Hepatic stellate cell (primary cell): ENCODE measurements around the gene NSMCE1.
"Not testable (repeated sequence)": the region's sequence is repeated elsewhere in the genome, so short reads cannot be mapped to it uniquely, and the experiment has no call there.

Experiments
- DNase-seq: peaks from one replicate; pipeline ENCODE4 v3.0.0; 2011; ENCODE audit warnings: low spot score

Gene NSMCE1

DNA sequence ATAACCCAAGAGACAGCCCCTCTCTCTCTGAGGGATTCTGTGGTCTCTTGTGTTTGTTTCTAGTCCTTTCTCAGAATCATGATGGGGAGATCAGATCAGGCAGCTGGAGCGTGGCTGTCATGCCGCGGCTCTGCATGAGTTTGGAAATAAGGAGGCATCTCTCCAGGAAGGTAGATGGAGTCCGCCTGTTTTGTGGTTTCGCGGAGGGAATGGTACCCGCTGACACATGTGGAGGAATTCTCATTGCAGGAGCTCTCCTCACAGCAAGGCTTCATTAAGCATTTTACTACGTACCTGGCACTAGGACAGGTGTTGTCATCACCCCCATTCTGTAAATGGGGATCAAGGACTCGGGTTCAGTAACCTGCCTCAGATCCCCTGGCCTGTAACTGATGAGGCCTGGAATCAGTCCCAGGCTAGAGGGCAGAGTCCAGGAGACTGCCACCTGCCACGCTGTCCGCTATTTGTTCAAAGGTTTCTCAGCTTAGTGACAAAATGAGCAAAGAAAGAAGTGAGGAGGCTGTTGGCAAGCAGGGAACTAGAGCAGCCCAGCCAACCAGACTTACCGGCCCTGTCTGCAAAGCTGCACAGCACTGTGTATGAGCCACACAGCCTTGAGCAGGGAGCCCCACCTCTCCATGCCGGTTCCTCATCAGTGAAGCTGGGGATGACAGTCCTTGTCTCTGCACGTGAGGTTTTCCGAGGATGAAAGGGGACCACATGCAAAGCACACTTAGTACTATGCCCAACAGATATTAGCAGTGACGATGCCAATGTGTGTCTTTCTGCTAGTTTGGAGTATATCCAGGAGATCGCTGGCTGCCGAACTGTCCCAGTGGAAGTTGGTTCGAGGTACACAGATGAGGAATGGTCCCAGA lies 54.2 kb downstream of the NSMCE1 start:
- no peak for DNase-seq

DNA sequence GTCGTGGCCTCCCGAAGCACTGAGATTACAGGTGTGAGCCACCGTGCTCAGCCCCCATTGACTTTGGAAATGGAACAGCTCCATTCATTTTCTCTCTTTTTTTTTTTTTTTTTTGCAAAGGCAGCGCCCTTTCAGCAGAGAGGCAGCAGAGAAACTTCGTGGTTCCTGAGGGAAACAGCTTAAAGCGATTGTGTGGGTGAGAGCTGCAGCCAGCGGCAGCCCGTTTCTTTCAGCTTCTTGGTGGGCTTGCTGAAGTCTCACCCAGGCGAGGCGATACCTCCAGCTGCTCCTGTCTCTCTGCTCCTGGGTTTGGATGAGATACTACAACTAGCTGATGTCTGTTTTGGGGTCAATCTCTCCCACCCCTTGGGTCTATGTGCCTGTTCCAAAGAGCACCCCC lies 57.5 kb downstream of the NSMCE1 start:
- DNase-seq, result no peak

DNA sequence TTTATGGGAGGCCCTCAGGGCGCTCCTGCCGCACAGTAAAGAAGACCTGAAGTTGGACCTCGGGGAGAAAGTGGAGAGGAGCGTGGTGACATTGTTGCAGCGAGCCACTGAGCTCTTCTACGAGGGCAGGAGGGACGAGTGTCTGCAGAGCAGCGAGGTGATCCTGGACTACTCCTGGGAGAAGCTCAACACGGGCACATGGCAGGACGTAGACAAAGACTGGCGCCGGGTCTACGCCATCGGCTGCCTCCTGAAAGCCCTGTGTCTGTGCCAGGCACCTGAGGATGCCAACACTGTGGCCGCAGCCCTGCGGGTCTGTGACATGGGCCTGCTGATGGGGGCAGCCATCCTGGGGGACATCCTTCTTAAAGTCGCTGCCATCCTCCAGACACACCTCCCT lies 58.4 kb downstream of the NSMCE1 start:
- DNase-seq, result no peak

DNA sequence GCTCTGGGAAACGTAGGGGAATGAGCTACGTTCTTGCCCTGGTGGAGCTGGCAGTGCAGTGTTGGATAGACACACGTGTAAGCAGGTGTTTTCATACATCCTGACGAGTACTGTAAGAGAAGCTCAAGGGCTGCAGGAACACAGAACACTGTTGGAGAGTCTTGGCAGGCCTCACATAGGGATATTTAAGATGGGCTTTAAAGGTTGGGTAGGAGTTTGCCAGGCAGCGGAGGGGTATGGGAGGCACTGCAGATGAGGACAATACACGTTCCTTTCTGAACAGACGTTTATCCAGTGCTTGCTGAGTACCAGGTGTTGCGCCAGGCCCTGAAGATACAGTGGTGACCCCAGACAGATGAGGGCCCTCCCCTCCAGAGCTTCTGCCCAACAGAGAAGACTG lies 59.0 kb downstream of the NSMCE1 start:
- no peak for DNase-seq

DNA sequence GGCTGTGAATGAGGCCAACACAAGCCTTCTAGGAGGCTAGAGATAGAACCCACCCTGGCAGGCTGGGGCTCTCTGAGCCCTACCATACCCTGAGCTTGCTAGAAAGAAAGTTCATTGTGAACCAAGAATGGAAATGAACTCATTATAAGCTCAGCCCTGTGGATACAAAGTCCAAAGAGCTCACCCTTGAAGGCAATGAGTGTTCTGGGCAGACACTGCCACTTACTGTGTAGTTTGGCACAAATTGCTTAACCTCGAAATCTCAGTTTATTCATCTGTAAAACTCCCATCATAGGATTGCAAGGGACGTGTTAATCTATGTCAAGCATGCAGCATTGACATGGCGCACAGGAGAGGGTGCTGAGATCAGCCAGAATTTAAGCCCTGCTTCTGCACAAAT lies 59.8 kb downstream of the NSMCE1 start:
- no peak for DNase-seq

DNA sequence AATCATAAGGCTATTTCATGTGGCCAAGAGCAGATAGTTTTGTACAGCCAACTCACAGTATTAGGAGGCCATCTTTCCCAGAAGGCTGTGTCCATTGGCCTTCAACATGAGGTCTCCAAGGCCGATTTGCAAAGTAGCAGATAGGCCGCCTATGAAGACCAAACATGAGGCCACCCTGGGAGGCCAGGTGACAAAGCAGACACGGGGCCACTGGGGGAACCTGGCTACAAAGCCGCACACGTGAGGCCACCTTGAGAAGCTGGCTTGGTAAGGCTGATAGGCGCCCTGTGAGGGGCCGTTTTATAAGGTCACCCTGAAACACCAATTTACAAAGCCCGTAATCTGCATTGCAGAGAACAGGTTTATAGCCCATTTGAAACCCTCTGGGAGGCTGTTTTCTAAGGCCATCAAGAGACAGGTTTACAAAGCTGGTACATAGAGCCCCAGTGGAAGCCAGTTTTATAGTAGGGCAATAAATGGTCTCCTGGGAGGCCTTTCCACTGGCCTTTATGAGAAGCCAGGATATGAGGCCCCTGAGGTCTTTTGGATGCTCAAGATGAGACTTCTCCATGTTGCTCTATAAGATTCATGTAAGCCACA lies 60.4 kb downstream of the NSMCE1 start:
- DNase-seq, result no peak

DNA sequence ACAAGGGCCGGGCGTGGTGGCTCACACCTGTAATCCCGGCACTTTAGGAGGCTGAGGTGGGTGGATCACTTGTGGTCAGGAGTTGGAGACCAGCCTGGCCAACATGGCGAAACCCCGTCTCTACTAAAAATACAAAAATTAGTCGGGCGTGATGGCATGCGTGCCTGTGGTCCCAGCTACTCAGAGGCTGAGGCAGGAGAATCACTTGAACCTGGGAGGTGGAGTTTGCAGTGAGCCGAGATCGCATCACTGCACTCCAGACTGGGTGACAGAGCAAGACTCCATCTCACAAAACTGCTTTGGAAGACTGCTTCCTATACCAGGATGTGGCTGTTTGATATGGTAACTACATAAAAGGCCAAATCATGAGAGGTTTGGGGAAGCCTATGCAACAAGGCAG lies 61.5 kb downstream of the NSMCE1 start:
- DNase-seq, result not testable (repeated sequence)

DNA sequence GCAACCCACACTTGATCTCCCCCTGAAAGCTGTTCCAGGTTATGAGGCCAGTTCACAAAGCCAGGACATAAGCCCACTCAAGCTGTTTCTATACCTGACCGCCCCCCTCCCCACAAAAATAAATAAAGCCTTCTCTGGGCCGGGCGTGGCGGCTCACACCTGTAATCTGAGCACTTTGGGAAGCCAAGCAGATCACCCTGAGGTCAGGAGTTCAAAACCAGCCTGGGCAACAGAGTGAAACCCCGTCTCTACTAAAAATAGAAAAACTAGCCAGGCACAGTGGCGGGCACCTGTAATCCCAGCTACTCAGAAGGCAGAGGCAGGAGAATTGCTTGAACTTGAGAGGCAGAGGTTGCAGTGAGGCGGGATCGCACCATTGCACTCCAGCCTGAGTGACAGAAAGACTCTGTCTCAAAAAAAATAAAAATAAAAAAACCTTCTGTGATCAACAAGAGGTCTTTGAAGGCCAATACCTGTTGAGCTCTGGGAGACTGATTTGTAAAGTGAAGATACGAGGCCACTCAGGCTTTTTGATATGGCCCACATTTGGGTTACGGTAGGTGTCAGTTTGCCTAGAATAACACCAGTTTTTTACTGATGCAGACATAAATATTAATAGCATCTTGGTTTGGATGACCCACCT lies 63.0 kb downstream of the NSMCE1 start:
- DNase-seq, result no peak

DNA sequence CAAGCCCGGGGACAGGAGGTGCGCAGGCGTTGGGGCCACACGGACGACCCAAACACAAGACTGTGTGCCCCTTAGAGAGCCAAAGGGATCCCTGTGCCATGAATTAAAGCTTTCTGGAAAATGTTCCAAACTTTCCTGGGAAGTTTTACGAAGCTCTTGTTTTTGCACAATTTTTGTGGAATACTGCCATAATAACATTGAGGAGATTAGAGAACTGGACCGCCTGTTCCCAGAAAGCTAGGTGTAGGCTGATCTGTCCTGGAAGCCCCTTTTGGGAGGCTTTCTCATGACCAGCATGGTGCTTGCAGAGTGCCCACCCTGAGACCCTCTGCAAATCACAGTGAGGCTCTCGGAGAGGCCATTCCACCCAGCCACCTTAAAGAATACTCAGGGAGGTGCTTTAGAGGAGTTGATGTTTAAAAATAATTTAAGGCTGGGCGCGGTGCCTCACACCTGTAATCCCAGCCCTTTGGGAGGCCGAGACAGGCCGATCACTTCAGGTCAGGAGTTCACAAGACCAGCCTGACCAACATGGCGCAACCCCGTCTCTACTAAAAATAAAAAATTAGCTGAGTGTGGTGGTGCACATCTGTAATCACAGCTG lies 64.2 kb downstream of the NSMCE1 start:
- DNase-seq, result no peak

DNA sequence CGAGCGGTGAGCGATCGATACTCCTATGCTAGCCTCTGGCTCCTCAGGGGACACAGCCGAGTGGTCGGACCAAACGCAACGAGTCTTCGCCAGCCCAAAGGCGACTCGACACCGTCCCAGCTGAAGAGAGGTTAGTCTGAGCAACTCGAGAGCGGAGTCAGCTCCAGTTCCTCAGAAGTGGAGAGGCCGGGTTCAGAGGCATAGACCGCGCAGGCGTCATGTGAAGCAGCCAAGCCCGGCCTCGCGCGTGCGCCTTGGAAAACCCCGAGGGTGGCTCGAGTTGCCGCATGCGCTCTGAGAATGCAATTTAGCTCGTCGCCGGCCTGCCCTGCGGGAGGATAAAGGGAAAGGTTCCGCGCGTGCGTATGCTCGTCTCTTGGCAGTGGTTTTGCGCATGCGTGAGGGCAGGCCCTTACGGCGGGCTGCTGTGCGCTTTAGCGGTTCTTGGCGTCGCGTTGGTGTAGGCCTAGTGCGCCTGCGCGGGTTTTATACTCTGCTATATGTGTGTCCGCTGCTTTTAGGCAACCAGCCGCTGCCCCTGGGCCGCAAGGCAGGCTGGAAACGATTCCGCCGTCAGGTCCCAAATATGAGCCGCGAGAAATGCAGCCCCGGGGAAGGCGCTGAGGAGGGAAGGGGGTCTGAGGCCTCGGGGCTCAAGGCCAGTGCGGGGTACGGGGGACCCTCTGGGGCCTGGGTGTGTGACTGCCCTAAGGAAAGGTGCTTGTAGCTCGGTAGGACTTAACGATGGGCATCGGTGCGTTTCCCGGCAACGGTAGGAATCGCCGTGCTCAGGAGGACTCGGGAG lies 64.9 kb downstream of the NSMCE1 start, which contains the start of gene KDM8:
KDM8 (plus strand) TSS at position 20 of the 805 bp plus-strand sequence. CDS start 6,598 bp downstream, outside the sequence.
- peak; percentile 100 for DNase-seq

DNA sequence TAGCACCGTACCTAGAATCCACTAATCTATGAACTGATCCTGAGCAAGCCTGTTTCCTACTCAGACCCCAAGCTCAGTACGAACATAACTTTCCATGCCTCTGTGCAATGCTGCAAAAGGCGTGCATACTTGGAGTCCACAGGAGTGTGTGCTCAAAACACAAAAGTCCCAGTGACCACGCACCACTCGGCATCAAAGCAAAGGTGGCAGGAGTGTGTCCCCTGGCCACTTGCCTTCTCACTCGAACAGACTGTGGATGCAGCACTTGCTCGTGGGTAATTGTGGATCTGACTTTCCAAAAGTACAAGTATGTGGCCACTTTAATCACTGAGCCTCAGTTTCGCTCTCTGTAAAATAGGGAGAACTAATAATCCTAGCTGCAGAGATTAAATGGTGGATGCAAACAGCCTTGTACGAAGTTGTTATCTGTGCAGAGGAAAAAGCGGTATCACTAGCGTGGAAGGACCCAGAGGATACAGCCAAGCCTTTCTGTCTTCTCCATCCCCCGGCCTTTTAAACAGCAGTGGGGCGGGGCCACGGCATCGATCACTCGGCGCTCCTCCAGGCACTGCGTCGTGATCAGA lies 65.6 kb downstream of the NSMCE1 start:
- peak; percentile 86 for DNase-seq

DNA sequence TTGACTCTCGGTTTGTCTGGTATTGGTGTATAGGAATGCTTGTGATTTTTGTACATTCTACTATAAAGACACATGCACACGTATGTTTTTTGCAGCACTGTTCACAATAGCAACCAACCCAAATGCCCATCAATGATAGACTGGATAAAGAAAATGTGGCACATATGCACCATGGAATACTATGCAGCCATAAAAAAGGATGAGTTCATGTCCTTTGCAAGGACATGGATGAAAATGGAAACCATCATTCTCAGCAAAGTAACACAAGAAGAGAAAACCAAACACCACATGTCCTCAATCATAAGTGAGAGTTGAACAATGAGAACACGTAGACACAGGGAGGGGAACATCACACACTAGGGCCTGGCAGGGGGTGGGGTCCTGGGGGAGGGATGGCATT lies 67.7 kb downstream of the NSMCE1 start:
- not testable (repeated sequence) for DNase-seq

DNA sequence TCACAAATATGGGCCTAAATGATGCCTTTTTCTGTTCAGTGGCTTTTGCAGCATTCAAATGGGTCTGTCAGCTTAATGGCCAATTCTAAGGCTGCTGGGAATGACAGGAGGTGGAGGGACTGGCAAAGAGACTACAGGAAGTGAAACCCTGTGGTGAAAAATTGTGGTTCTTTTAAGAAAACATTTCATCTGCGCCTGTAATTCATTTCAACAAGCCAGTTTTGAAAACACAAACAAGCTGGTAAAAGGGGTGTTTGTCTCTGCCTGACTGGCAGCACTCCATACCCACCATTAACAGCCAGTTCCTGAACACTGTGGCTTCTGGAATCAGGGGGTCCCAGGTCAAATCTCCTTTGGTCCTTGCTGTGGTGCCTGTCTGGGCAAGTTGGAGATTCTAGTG lies 68.8 kb downstream of the NSMCE1 start:
- DNase-seq, result peak; percentile 42

DNA sequence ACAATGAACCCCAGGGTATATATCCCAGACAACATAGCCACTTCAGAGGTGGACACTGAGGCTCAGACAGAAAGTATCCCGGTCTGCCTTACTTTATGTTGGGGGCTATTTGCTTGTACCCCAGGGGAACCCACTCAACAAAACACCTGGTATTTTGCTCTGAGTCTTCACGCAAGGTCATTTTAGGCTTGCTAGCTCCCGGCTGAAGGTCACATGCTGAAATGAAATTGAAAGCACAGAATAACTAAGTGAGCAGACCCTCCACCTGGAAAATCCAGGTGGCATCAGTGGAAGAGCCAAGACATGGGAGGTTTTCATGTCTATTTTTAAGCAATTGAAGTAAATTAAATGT lies 69.4 kb downstream of the NSMCE1 start:
- DNase-seq, result no peak

DNA sequence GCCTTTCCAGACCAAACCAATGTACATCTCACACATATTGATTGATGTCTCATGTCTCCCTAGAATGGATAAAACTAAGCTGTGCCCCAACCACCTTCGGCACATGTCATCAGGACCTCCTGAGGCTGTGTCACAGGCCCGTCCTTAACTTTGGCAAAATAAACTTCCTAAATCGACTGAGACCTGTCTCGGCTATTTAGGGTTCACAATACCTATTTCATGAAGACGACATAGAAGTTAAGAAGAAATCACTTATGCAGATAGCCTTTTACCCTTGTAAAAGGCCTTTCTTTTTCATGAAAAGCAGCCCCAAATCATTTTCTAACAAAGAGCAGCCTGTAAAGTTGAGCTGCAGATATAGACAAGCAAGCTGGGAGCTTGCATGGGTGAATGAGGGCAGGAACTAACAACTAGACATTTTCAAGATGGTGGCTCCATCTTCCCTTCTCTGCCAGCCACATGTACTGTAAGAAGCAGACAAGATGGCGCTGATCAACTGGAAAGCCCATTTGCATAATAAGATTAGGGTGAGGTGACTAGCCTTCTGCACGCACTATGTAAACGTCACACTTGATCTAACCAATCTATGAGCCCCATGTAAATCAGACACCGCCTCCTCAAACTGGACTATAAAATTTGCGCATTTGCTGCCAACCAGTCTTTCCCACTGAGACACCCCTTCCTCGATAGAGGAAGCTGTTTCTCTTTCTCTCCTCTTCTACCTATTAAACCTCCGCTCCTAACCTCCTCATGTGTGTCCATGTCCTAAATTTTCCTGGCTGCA lies 69.9 kb downstream of the NSMCE1 start:
- no peak for DNase-seq

DNA sequence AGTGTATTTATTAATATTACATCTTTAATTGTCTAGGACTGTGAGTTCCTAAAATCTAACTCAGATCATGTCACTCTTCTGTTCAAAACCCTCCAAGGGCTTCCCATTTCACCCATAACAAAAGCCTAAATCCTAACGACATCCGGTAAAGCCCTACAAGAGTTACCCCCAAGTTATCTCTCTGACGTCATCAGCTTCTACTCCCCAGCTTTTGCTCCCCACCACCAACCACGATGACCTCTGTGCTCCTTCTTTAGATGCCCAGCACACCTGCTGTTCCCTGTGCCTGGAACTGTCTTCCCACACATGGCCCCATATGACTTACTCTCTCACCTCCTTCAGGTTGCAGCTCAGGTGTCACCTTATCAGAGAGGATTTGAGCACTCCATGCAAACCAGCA lies 71.6 kb downstream of the NSMCE1 start:
- no peak for DNase-seq

DNA sequence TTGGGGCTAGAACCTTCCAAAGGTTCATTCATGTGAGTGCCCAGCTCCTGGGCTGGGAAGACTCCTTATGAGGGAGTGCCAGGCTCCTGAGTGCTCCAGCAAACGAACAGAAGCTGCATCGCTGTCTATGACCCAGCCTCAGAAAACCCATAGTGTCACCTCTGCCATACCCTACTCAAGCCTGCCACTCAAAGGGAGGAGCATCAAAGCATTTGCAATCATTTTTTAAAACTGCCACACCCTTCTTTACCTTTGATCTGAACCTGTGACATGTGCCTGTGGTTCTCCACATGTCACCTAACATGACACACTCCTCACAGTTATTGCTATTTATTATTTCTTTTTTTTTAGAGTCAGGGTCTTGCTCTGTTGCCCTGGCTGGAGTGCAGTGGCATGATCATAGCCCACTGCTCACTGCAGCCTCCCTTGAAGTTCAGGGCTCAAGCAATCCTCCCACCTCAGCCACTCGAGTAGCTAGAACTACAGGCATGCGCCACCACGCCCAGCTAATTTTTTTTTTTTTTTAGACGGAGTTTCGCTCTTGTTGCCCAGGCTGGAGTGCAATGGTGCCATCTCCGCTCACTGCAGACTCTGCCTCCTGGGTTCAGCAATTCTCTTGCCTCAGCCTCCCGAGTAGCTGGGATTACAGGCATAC lies 72.5 kb downstream of the NSMCE1 start:
- DNase-seq, result no peak

DNA sequence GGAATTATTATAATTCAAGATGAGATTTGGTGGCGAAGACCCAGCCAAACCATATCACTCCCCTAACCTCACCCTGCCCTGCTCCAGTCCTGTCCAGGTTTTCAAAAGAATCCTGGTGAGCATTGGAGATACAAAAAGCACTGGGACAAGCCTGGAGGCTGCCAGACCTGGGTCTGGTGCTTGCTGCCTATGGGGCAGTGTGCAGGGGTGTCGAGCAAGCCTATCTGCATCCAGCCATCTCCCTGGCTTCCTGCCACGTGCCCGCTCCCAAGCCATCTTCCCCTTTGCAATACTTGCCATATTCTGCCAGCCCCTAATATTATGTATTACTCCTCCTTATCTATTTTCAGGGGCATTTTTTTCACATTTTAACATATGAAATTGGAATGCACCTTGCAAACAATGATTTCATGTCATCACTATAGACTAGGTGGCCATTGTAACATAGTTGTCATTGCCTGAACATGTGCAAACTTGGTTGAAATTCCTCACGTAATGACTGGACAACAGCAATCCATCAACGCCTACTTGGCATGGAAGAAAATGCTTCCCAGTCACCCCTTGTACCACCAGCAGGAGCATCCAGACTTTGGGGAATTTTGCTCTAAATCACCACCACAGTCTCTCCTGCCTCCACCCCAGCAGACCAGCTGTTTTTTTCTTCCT lies 73.4 kb downstream of the NSMCE1 start:
- no peak for DNase-seq

DNA sequence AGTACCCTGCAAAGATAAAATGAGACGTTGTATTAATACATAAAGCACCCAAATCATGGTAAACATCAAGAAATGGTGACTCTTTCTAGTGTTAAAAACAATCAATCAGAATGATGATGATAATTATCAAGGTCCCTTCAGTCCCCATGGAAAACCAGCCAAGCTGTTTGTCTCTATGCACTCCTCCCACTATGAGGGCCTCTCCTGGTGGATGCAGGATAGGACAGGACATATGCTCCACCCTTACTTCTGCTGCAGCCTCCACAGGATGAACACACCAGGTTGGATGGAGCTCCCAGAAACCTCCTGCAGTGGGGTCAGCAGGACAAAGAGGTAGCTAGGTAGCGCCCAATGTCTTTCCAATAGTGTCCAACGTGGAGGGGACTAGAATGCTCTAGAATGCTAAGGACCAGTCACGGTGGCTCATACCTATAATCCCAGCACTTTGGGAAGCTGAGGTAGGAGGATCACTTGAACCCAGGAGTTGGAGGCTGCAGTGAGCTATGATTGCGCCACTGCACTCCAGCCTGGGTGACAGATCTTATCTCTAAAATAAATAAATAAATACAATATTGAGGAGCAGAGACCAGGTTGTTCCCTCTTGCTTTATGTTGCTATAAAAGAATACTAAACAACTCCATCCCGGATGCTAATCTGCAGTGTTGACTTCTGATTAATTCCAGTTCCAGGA lies 75.1 kb downstream of the NSMCE1 start:
- no peak for DNase-seq
